Trophoblast cell (in vitro differentiated cells and primary cell): ENCODE measurements around the gene ASTN2.

Experiments used
- DNase-seq, 2 donors: peaks; one replicate each; pipeline ENCODE4 v3.0.0-alpha.2; 2016
- H2AFZ ChIP-seq: 2 replicates; pipeline ENCODE4 v1.6.1; 2013; ENCODE audit warnings: low read length, moderate library complexity, mild to moderate bottlenecking; ENCODE audit not compliant: insufficient read depth, poor library complexity
- H2AK5ac ChIP-seq: 2 replicates; pipeline ENCODE4 v1.6.1; 2013; ENCODE audit warnings: mild to moderate bottlenecking, low read length
- H2BK120ac ChIP-seq: 2 replicates; pipeline ENCODE4 v1.6.1; 2013; ENCODE audit warnings: low read length, mild to moderate bottlenecking, moderate library complexity; ENCODE audit not compliant: insufficient read depth, poor library complexity
- H2BK12ac ChIP-seq: 2 replicates; pipeline ENCODE4 v1.6.1; 2013; ENCODE audit warnings: mild to moderate bottlenecking, low read length, moderate library complexity
- H2BK5ac ChIP-seq: 2 replicates; pipeline ENCODE4 v1.6.1; 2013; ENCODE audit warnings: low read length, low read depth, moderate library complexity, mild to moderate bottlenecking; ENCODE audit not compliant: poor library complexity
- H3K14ac ChIP-seq: 2 replicates; pipeline ENCODE4 v1.6.1; 2013; ENCODE audit warnings: mild to moderate bottlenecking, low read length
- H3K18ac ChIP-seq: 2 replicates; pipeline ENCODE4 v1.6.1; 2013; ENCODE audit warnings: mild to moderate bottlenecking, low read length
- H3K23ac ChIP-seq: 2 replicates; pipeline ENCODE4 v1.6.1; 2013; ENCODE audit warnings: low read length
- H3K27ac ChIP-seq: 2 replicates; pipeline ENCODE4 v1.5.1; 2013; ENCODE audit warnings: low read depth, mild to moderate bottlenecking, inconsistent platforms, low read length, moderate library complexity
- H3K27me3 ChIP-seq: 2 replicates; pipeline ENCODE4 v1.6.1; 2013; ENCODE audit warnings: inconsistent platforms, mild to moderate bottlenecking, low read length, moderate library complexity; ENCODE audit not compliant: insufficient read depth
- H3K36me3 ChIP-seq, 2 experiments: 1 replicate in 1 of 2; 2 replicates in 1 of 2; pipeline ENCODE4 v1.6.1; 2013; ENCODE audit warnings: low read length in 2 of 2, mild to moderate bottlenecking in 2 of 2, moderate library complexity in 1 of 2; ENCODE audit not compliant: insufficient read depth in 2 of 2, control insufficient read depth in 1 of 2
- H3K4ac ChIP-seq: 2 replicates; pipeline ENCODE4 v1.6.1; 2013; ENCODE audit warnings: low read depth, mild to moderate bottlenecking, low read length, moderate library complexity
- H3K4me1 ChIP-seq, 2 experiments: 1 replicate in 1 of 2; 2 replicates in 1 of 2; pipeline ENCODE4 v1.6.1; 2013; ENCODE audit warnings: low read length in 2 of 2, mild to moderate bottlenecking in 2 of 2, moderate library complexity in 1 of 2; ENCODE audit not compliant: insufficient read depth in 2 of 2, control insufficient read depth in 1 of 2
- H3K4me2 ChIP-seq: 2 replicates; pipeline ENCODE4 v1.6.1; 2013; ENCODE audit warnings: inconsistent platforms, mild to moderate bottlenecking, low read length, moderate library complexity
- H3K4me3 ChIP-seq: 2 replicates; pipeline ENCODE4 v1.5.1; 2013; ENCODE audit warnings: mild to moderate bottlenecking, low read depth, low read length, inconsistent platforms
- H3K79me1 ChIP-seq: one replicate; pipeline ENCODE4 v1.6.1; 2013; ENCODE audit warnings: low read length
- H3K79me2 ChIP-seq: 2 replicates; pipeline ENCODE4 v1.6.1; 2013; ENCODE audit warnings: low read length, mild to moderate bottlenecking; ENCODE audit not compliant: control insufficient read depth, insufficient read depth, poor library complexity
- H3K9ac ChIP-seq: 2 replicates; pipeline ENCODE4 v1.6.1; 2013; ENCODE audit warnings: mild to moderate bottlenecking, low read length
- H3K9me3 ChIP-seq: 2 replicates; pipeline ENCODE4 v1.6.1; 2013; ENCODE audit warnings: low read depth, mild to moderate bottlenecking, control low read depth, inconsistent platforms, low read length; ENCODE audit not compliant: insufficient read depth
- H4K12ac ChIP-seq: 2 replicates; pipeline ENCODE4 v1.6.1; 2013; ENCODE audit warnings: low read depth, mild to moderate bottlenecking, low read length, moderate library complexity
- H4K8ac ChIP-seq: 2 replicates; pipeline ENCODE4 v1.6.1; 2013; ENCODE audit warnings: low read depth, mild to moderate bottlenecking, low read length, moderate library complexity
- H4K91ac ChIP-seq: one replicate; pipeline ENCODE4 v1.6.1; 2013; ENCODE audit warnings: low read depth, mild to moderate bottlenecking, low read length, moderate library complexity
- WGBS: extraction: QIAGEN DNeasy Blood & Tissue Kit; methylation state at CpG from one replicate; pipeline ENCODE4 v1.1.7; 2013; ENCODE audit warnings: missing lambda C conversion rate; ENCODE audit not compliant: insufficient read length, insufficient coverage; ENCODE audit errors: extremely low coverage; 5-methylcytosine and 5-hydroxymethylcytosine counted together

The ASTN2 gene

GRCh38 chr9:116501871-116502270 lies 913.0 kb downstream of the ASTN2 start:
- Histone ChIP-seq H2BK120ac (no peak overlapping the region), H4K8ac (no peak overlapping the region), H3K27me3 (no peaks in the 10 kb centered on the region), H2AFZ (no peak overlapping the region), H3K79me2 (no peaks in the 10 kb centered on the region), H4K91ac (no peak overlapping the region), H3K79me1 (no peaks in the 10 kb centered on the region), H3K9me3 (no peaks in the 10 kb centered on the region), H3K4me2 (no peak overlapping the region), H3K4me3 (no peak overlapping the region), H3K9ac (no peak overlapping the region), H3K36me3 (no peaks in the 10 kb centered on the region), H2BK5ac (no peak overlapping the region), H2BK12ac (no peak overlapping the region), H2AK5ac (no peak overlapping the region), H3K4ac (no peak overlapping the region), H4K12ac (no peak overlapping the region), H3K18ac (no peak overlapping the region), H3K4me1 (no peaks in the 10 kb centered on the region), H3K27ac (no peak overlapping the region), H3K23ac (no peak overlapping the region), H3K14ac (no peak overlapping the region)
- no peak for DNase-seq
- no CpG with 5 or more reads among the region's 1 CpG for WGBS

GRCh38 chr9:116499986-116500871 lies 914.6 kb downstream of the ASTN2 start:
- H2BK12ac ChIP-seq = no peak overlapping the region
- DNase-seq = no peak
- no peak overlapping the region for H3K4me2 ChIP-seq
- no peaks in the 10 kb centered on the region for H3K36me3 ChIP-seq
- H3K9me3 ChIP-seq = no peaks in the 10 kb centered on the region
- H3K79me2 ChIP-seq = no peaks in the 10 kb centered on the region
- no peak overlapping the region for H3K4me3 ChIP-seq
- H4K12ac ChIP-seq = no peak overlapping the region
- no peaks in the 10 kb centered on the region for H3K79me1 ChIP-seq
- H2AFZ ChIP-seq = no peak overlapping the region
- no peak overlapping the region for H3K27ac ChIP-seq
- no peaks in the 10 kb centered on the region for H3K27me3 ChIP-seq
- no peak overlapping the region for H2BK120ac ChIP-seq
- H2AK5ac ChIP-seq = no peak overlapping the region
- no CpG with 5 or more reads among the region's 5 CpGs for WGBS
- H3K18ac ChIP-seq = no peak overlapping the region
- H3K9ac ChIP-seq = no peak overlapping the region
- H4K91ac ChIP-seq = no peak overlapping the region
- H3K23ac ChIP-seq = no peak overlapping the region
- no peak overlapping the region for H4K8ac ChIP-seq
- H2BK5ac ChIP-seq = no peak overlapping the region
- H3K4ac ChIP-seq = no peak overlapping the region
- no peak overlapping the region for H3K14ac ChIP-seq
- peaks cover 0 to 3% of the 10 kb centered on the region in 2 experiments for H3K4me1 ChIP-seq

- H3K36me3 ChIP-seq = no peaks in the 10 kb centered on the region
- no peak overlapping the region for H3K4me2 ChIP-seq
Observed at GRCh38 chr9:116499434-116499833, 915.4 kb downstream of the ASTN2 start.

GRCh38 chr9:116497095-116497890 lies 917.6 kb downstream of the ASTN2 start:
- no peak overlapping the region for H2BK5ac ChIP-seq
- peaks cover 3 to 10% of the 10 kb centered on the region in 2 experiments for H3K4me1 ChIP-seq
- no peak overlapping the region for H3K4me3 ChIP-seq
- H3K4ac ChIP-seq = no peak overlapping the region
- no peaks in the 10 kb centered on the region for H3K27me3 ChIP-seq
- H3K27ac ChIP-seq = no peak overlapping the region
- no CpG with 5 or more reads among the region's 6 CpGs for WGBS
- no peak overlapping the region for H3K18ac ChIP-seq
- no peaks in the 10 kb centered on the region for H3K36me3 ChIP-seq
- no peak overlapping the region for H2AFZ ChIP-seq
- no peaks in the 10 kb centered on the region for H3K79me2 ChIP-seq
- no peaks in the 10 kb centered on the region for H3K79me1 ChIP-seq
- H3K4me2 ChIP-seq = no peak overlapping the region
- no peak overlapping the region for H2AK5ac ChIP-seq
- no peak overlapping the region for H3K9ac ChIP-seq
- H4K8ac ChIP-seq = no peak overlapping the region
- no peak overlapping the region for H3K14ac ChIP-seq
- no peak overlapping the region for H2BK12ac ChIP-seq
- no peak overlapping the region for H3K23ac ChIP-seq
- H4K12ac ChIP-seq = no peak overlapping the region
- no peaks in the 10 kb centered on the region for H3K9me3 ChIP-seq
- H2BK120ac ChIP-seq = no peak overlapping the region
- DNase-seq = no peak
- no peak overlapping the region for H4K91ac ChIP-seq

More at GRCh38 chr9:116499434-116499833, 915.4 kb downstream of the ASTN2 start:
- no peak overlapping the region for H2AFZ ChIP-seq
- no peaks in the 10 kb centered on the region for H3K9me3 ChIP-seq
- H3K14ac ChIP-seq = no peak overlapping the region
- H3K27me3 ChIP-seq = no peaks in the 10 kb centered on the region
- H3K4me1 ChIP-seq = peaks cover 0 to 3% of the 10 kb centered on the region in 2 experiments
- H3K79me2 ChIP-seq = no peaks in the 10 kb centered on the region
- no peak overlapping the region for H3K9ac ChIP-seq
- no peak overlapping the region for H4K91ac ChIP-seq
- H3K4me3 ChIP-seq = no peak overlapping the region
- no peak for DNase-seq
- H3K27ac ChIP-seq = no peak overlapping the region
- no peaks in the 10 kb centered on the region for H3K79me1 ChIP-seq
- H2BK5ac ChIP-seq = no peak overlapping the region
- H3K18ac ChIP-seq = no peak overlapping the region
- H2BK120ac ChIP-seq = no peak overlapping the region
- no peak overlapping the region for H3K23ac ChIP-seq
- H4K8ac ChIP-seq = no peak overlapping the region
- no peak overlapping the region for H2BK12ac ChIP-seq
- H4K12ac ChIP-seq = no peak overlapping the region
- no peak overlapping the region for H3K4ac ChIP-seq
- no peak overlapping the region for H2AK5ac ChIP-seq
